ENCODE results near the gene CD200. TPM values are rescaled to one million over a fixed set of nuclear protein-coding genes. Genes with fewer than 3 reads are reported as not detected.

The CD200 gene
- total RNA-seq, result 0.39 TPM in 1 of 2 replicates, not detected in the other

GRCh38 chr3:112333002-112333380 is at the start of gene CD200:
Gene CD200, plus strand, starts transcription at chr3:112333156. Its CDS starts 57 bp downstream, at chr3:112333213.

GRCh38 chr3:112293368-112294321 is 39.3 kb upstream of the CD200 start, which contains the start of gene SLC9C1:
Gene SLC9C1, minus strand, starts transcription at chr3:112294216. Its CDS starts 7,425 bp downstream, at chr3:112286791.

Other genes starting within 250 kb of the CD200 start
- 23.9 and 34.3 TPM in 2 replicates for gene C3orf52, start 246.8 kb upstream of the CD200 start, total RNA-seq
- not detected in 2 replicates for gene GCSAM, start 199.9 kb upstream of the CD200 start, total RNA-seq
- under 0.01 TPM in 1 of 2 replicates, not detected in the other for gene SLC9C1, start 38.9 kb upstream of the CD200 start, total RNA-seq
- not detected in 2 replicates for gene BTLA, start 166.3 kb downstream of the CD200 start, total RNA-seq
- 45.1 and 60.7 TPM in 2 replicates for gene ATG3, start 228.8 kb downstream of the CD200 start, total RNA-seq
- gene SLC35A5, start 228.9 kb downstream of the CD200 start, total RNA-seq, result 15.3 and 37.1 TPM in 2 replicates